Measurements from ENCODE around the gene HHAT.
"Not testable (repeated sequence)": the region's sequence is repeated elsewhere in the genome, so short reads cannot be mapped to it uniquely, and the experiment has no call there.

HHAT gene

GRCh38 chr1:210396541-210396940 is 67.8 kb downstream of the HHAT start:
- TF ChIP-seq CTCF (IDR thresholded peaks at IDR 0.05; ENCODE audit: low read depth, low read length) = no peak
- no peak for DNase-seq (ENCODE audit: extremely low read depth, low read depth)

- no peak for TF ChIP-seq CTCF (IDR thresholded peaks at IDR 0.05; ENCODE audit: low read depth, low read length)
- no peak for DNase-seq (ENCODE audit: extremely low read depth, low read depth)
Measured at GRCh38 chr1:210397252-210397651, 68.5 kb downstream of the HHAT start.

GRCh38 chr1:210397681-210398080 is 69.0 kb downstream of the HHAT start:
- no peak for DNase-seq (ENCODE audit: extremely low read depth, low read depth)
- no peak for TF ChIP-seq CTCF (IDR thresholded peaks at IDR 0.05; ENCODE audit: low read depth, low read length)

GRCh38 chr1:210398466-210398865 is 69.8 kb downstream of the HHAT start:
- TF ChIP-seq CTCF (IDR thresholded peaks at IDR 0.05; ENCODE audit: low read depth, low read length) = no peak
- DNase-seq (ENCODE audit: extremely low read depth, low read depth) = no peak

GRCh38 chr1:210400043-210400840 is 71.5 kb downstream of the HHAT start:
- DNase-seq (ENCODE audit: extremely low read depth, low read depth) = peak; percentile 43
- TF ChIP-seq CTCF (IDR thresholded peaks at IDR 0.05; ENCODE audit: low read depth, low read length) = peak; percentile 93

GRCh38 chr1:210402560-210402959 is 73.9 kb downstream of the HHAT start:
- TF ChIP-seq CTCF (IDR thresholded peaks at IDR 0.05; ENCODE audit: low read depth, low read length) = no peak

GRCh38 chr1:210405316-210405715 is 76.6 kb downstream of the HHAT start:
- TF ChIP-seq CTCF (IDR thresholded peaks at IDR 0.05; ENCODE audit: low read depth, low read length) = no peak
- DNase-seq (ENCODE audit: extremely low read depth, low read depth) = no peak

More at GRCh38 chr1:210402560-210402959, 73.9 kb downstream of the HHAT start:
- DNase-seq (ENCODE audit: extremely low read depth, low read depth) = no peak

- DNase-seq (ENCODE audit: extremely low read depth, low read depth) = not testable (repeated sequence)
Measured at GRCh38 chr1:210406341-210406740, 77.6 kb downstream of the HHAT start.

All from AG09319 (cell line).